HT1080 (cell line): ENCODE results near the gene C3. TPM values are rescaled to one million over a fixed set of nuclear protein-coding genes. Genes with fewer than 3 reads are reported as not detected.
"Not testable (repeated sequence)": the region's sequence is repeated elsewhere in the genome, so short reads cannot be mapped to it uniquely, and the experiment has no call there.

Experiments
- DNase-seq: peaks from one replicate; pipeline ENCODE4 v3.0.0-alpha.2; 2015; ENCODE audit warnings: low read depth
- polyA plus RNA-seq, 2 experiments: library from polyadenylated mRNA; depleted of rRNA; stranded (reverse); fragments of >200 nt; gene quantifications; 2 replicates each; pipeline ENCODE4 v1.2.3, GENCODE V29; 2015
- total RNA-seq: library from RNA; depleted of rRNA; stranded (reverse); fragments of >200 nt; shearing (Covaris generic); gene quantifications from 2 replicates; pipeline ENCODE4 v1.2.3, GENCODE V29; 2014; rRNA removed

Gene C3
- total RNA-seq = 0.07 and 0.14 TPM in 2 replicates
- polyA plus RNA-seq (2015; cell fraction: cytosol; rRNA removed) = 0.19 TPM in 1 of 2 replicates, not detected in the other
- polyA plus RNA-seq (2015; cell fraction: nucleus; rRNA removed) = 0.23 and 1.4 TPM in 2 replicates

GRCh38 chr19:6720369-6721137 lies at the start of gene C3:
TSS of gene C3 (minus strand) at chr19:6720650. CDS start at chr19:6720589, 61 bp downstream.
- DNase-seq = no peak

DNA sequence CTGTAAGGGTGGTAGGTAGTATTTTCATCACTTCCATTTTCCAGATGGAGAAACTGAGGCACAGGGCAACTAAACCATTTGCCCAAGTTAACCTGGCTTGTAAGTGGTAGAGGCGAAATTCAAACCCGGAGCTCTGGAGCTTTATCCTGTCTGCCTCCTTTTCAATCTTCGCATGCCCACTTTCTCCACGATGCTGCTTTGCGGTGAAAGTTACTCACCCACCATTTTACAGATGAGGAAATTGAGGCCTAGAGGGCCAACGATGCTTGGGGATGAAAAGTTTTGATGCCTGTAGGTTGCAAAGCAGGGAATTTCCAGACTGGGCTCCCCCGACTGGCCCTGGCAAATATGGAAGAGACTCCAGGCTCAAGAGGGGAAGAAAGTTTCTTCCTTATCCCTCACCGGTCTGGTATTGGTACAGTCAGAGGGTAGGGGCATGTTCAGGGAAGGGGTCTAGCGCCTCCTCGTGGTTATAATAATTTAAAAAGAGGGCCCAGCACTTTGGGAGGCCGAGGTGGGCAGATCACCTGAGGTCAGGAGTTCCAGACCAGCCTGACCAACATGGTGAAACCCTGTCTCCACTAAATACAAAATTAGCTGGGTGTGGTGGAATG lies 48.7 kb upstream of the C3 start:
- peak; percentile 23 for DNase-seq

GRCh38 chr19:6768236-6768785 lies 47.9 kb upstream of the C3 start:
- no peak for DNase-seq

DNA sequence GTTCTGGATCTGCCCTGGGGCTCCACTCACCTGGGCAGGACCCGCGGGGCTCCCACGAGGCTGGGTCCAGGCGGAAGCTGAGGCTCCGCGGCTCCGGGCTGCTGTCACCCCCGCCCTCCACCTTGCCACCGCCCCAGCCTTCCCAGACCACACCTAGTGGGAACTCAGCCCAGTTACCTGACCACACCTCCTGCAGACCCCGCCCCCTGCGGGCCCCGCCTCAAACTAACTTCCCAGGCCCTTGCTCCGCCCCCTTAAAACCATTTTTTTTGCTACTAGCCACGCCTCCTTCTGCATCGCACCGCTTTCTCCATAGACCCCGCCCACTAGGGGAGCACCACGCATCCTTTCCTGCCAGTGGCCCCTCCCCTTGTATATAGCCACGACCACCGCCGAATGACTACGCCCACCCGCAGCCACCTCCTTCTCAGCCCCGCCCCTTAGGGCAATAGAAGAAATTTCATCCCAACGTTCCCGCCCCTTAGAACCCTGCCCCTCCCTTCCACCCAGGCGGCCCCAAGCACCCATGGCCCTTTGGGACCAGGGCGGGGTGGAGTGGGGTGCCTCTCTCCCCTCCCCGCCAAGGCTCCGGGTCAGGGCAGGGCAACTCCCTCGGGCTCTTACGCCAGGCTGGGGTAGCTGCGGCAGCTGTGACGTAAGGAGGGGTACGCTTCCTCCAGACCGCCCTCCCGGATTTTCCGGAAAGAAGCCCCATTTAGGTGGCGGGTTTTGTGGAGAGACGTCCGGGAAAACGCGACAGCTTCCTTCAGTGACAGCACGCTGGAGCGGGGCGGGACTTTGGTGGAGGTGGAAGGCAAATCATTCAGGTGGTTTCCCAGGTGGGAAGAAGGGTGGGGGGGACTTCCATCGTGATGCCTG lies 47.1 kb upstream of the C3 start, which contains the start of gene SH2D3A:
Gene SH2D3A (minus strand): TSS at position 79 of the 879 bp plus-strand sequence. CDS start 3,687 bp downstream, outside the sequence.
- no peak for DNase-seq

DNA sequence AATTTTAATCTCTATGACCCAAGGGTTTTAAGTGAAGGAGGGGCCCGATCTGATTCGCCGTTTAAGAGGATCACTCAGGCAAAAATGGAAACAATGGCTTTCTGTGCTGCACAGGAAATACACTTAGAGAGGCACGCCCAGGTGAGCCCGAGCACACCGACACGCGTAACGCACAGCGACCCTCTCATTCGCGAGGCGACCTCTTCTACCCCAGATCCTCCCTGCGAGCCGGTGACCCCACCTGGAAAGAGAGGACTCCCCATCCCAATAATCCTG lies 46.6 kb upstream of the C3 start:
- no peak for DNase-seq

DNA sequence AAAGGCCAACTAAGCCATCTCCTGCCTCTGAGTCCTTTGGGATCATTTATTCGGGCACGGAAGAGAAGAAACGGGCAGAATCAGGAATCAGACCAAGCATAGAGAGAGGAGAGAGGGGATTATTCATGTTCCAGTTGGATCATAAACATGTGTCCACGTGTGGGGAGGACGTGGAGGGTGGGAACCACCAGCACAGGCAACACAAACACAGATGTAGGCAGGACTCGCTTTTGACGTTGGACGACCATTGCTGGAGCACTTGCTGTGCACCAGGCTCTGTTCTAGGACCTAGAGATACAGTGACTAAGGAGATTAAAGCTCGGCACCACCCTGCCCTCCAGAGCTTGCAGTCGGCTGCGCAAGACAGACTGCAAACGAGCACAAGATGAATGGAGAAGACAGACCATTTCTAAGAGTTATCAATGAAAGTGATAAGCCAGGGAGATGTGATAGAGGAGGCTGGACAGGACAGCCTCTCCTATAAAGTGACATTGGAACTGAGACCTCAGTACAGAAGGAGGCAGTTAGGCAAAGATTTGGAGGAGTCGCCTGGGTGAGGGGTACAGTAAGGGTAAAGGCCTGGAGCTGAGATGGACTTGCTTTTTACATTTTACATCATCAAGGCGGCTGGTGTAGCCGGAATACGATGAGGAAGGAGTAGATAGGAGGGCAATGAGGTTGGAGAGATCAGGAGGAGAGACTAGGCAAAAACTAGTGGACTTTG lies 46.1 kb upstream of the C3 start:
- DNase-seq = no peak

- peak; percentile 54 for DNase-seq
Measured at GRCh38 chr19:6765738-6766356, 45.4 kb upstream of the C3 start.

GRCh38 chr19:6762253-6762797 lies 41.9 kb upstream of the C3 start:
- DNase-seq = peak; percentile 33

- peak; percentile 61 for DNase-seq
Measured at GRCh38 chr19:6761053-6761676, 40.7 kb upstream of the C3 start.

GRCh38 chr19:6760606-6761005 lies 40.2 kb upstream of the C3 start:
- DNase-seq = no peak

- DNase-seq = no peak
Measured at GRCh38 chr19:6754653-6755463, 34.4 kb upstream of the C3 start.

DNA sequence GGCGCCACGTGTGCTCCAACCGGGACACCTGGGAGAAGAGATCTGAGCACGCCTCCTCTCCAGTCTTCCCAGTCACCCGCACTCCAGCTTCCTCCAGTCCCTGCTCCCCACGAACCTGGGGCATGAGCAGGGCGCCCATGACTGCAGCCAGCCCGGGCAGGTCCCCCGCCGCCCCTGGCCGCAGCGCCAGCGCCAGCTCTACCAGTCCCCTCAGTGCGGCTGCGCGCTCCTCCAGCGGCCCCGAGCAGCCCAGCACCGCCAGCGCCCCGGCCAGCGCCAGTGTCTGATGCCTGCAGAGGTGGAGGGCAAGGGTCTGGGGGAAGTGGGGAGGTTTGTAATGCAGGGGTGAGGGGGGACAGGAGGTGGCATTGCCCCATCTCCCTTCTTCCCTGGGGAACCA lies 33.7 kb upstream of the C3 start:
- DNase-seq = no peak

- DNase-seq = no peak
Measured at GRCh38 chr19:6753178-6754031, 33.0 kb upstream of the C3 start.

- DNase-seq = no peak
Measured at GRCh38 chr19:6752256-6753177, 32.1 kb upstream of the C3 start.

DNA sequence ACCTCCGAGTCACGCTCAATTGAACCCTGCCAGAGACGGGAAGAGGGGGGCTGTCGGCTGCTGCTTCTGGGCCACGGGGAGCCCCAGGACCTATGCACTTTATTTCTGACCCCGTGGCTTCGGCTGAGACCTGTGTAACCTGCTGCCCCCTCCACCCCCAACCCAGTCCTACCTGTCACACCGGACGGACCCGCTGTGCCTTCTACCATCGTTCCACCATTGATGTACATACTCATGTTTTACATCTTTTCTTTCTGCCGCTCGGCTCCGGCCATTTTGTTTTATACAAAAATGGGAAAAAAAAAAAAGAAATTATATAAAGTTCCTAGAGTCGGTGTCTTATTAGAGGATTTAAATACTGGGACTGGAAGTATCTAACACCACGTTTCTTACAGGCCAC lies 30.7 kb upstream of the C3 start:
- DNase-seq = no peak

GRCh38 chr19:6750062-6750461 lies 29.6 kb upstream of the C3 start:
- no peak for DNase-seq

DNA sequence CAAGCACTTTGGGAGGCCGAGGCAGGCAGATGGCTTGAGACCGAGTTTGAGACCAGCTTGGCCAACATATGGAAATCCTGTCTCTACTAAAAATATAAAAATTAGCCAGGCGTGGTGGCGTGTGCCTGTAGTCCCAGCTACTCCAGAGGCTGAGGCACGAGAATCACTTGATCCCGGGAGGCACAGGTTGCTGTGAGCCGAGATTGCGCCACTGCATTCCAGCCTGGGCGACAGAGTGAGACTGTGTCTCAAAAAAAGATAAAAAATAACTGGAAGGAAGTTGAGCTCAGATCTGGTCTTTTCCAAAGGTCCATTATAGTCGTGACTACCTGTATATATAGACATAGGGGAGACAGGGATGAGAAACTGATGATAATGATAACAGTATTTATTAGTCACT lies 28.1 kb upstream of the C3 start:
- not testable (repeated sequence) for DNase-seq
